IPS DF 4.7 (cell line): ENCODE results near the gene FOS.
"Not testable (repeated sequence)": the region's sequence is repeated elsewhere in the genome, so short reads cannot be mapped to it uniquely, and the experiment has no call there.

Experiments used
- DNase-seq: peaks from one replicate; pipeline ENCODE4 v3.0.0-alpha.2; 2013; ENCODE audit warnings: low spot score; ENCODE audit errors: extremely low read depth

Gene FOS

DNA sequence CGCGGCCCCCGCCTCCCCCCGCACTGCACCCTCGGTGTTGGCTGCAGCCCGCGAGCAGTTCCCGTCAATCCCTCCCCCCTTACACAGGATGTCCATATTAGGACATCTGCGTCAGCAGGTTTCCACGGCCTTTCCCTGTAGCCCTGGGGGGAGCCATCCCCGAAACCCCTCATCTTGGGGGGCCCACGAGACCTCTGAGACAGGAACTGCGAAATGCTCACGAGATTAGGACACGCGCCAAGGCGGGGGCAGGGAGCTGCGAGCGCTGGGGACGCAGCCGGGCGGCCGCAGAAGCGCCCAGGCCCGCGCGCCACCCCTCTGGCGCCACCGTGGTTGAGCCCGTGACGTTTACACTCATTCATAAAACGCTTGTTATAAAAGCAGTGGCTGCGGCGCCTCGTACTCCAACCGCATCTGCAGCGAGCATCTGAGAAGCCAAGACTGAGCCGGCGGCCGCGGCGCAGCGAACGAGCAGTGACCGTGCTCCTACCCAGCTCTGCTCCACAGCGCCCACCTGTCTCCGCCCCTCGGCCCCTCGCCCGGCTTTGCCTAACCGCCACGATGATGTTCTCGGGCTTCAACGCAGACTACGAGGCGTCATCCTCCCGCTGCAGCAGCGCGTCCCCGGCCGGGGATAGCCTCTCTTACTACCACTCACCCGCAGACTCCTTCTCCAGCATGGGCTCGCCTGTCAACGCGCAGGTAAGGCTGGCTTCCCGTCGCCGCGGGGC lies at the start of gene FOS:
Gene FOS (plus strand): TSS at position 407 of the 731 bp plus-strand sequence. CDS start 155 bp downstream, at position 562.
- no peak for DNase-seq

DNA sequence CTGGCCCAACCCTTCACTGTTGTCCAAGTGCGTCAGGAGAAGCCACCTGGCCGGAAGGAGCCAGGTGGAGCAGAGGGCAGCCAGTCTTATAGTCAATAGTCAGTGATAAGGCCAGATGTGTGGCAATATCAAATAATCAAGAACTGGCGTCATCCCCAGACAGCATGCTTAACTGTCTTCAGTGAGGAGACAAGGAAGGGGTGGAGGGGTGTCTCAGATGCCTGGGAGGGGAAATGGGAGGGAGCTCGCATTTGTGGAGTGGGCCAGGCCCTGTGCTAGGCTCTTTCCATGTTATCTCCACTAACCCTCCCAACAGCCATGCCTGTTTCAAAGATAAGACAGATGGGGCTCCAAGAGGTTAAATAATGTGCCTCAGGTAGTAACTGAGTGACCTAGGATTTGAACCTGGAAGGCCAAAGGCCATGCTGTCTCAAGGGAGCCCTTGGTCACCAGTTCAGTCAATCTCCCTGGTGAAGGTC lies 48.9 kb upstream of the FOS start:
- no peak for DNase-seq

- DNase-seq: no peak
Measured at GRCh38 chr14:75230140-75230792, 48.4 kb upstream of the FOS start.

GRCh38 chr14:75231320-75231719 lies 47.3 kb upstream of the FOS start:
- DNase-seq: no peak

DNA sequence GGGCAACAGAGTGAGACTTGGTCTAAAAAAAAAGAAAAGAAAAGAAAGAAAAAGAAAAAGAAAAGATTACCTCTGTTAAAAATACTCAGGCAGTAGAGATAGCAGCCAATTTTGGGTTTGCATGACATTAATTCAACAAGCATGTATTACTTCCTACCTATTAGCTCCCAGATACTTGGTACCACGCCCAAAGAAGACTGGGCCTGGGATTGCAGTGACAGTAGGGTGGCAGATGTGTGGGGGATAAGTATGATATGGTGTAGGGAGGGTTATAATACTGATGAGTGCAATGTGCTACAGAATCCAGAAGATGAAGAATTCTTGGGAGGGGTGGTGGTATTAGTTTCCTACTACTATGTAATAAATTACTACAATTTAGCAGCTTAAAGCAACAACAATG lies 46.4 kb upstream of the FOS start:
- DNase-seq: no peak

DNA sequence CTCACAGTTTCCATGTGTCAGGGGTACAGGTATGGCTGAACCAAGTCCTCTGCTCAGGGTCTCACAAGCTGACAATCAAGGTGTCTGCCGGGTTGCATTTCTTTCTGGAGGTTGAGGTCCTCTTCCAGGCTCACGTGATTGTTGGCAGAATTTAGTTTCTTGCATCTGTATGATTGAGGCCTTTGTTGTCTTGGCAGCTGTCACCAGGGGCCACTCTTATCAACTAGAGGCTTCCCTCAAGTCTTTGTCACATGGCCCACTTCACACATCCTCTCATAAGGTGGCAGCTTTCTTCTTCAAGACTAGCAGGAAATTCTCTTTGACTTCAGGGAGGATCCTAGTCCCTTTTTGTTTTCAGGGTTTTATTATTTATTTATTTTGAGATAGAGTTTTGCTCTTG lies 46.0 kb upstream of the FOS start:
- no peak for DNase-seq

DNA sequence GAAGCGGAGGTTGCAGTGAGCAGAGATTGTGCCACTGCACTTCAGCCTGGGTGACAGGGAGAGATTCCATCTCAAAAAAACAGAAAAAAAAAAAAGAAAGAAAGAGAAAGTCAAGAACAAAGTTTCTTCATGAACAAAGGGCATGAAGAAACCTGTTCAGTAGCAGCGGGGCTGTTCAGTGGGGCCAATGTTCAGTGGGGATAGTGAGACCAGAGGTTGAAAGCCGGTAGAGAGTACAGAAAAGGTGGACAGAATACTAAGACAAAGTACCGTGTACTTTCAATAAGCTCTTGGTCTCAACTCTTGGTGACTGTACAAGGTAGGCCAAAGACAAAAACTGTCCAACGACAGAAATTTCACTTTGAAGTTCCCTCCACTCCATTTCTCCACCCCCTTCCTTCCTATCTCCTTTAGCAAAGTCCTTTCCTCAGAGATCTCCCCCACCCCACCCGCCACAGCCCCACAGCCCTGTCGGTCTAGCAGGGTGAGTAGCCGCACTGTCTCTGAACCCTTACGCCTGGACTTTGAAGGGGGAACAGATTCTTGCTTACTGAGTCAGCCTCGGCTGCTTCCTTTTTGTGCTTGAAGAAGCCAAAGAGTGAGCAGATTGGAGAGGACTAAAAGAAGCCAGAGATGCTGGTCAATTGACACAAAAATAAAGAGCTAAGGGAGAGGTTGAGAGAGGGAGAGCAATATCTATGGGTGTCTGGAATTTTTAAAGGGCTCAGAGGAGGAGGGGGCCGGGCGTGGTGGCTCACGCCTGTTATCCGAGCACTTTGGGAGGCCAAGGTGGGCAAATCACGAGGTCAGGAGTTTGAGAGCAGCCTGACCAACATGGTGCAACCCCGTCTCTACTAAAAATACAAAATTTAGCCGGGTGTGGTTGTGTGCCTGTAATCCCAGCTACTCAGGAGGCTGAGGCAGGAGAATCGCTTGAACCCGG lies 44.2 kb upstream of the FOS start:
- no peak for DNase-seq

GRCh38 chr14:75235198-75235597 lies 43.4 kb upstream of the FOS start:
- not testable (repeated sequence) for DNase-seq

GRCh38 chr14:75236467-75236866 lies 42.2 kb upstream of the FOS start:
- no peak for DNase-seq

GRCh38 chr14:75236901-75237419 lies 41.7 kb upstream of the FOS start:
- no peak for DNase-seq

DNA sequence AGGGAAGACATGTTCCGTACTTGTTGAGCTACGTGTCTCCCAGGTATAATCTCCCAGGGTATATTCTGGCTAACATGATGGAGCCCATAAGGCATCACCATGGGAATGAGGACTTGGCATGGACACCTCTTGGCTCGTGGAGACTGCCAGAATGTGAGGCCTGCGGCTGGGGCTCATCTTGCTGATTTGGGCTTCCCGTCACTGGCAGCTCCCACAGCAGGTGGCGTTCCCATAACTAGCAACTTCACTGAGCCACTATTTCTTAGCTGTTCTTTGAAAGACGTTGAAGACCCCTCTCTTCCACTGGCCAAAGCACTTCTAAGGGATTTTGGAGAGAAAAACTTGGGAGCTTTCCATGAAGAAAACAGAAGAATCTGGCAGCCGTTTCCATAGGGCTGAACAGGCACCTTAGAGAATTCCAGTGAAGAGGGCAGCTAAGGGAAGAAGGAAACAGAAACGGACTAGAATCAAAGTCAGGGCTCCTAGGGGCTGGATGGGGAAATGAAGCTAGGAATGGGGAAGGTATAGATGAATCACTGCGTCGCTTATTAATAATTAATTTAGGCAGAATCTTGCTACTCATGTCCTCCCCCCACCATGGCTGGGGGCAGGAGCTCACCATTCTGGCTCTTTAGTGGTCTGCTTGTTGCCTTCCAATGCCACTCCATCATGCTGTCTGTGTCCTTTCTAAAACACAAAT lies 39.7 kb upstream of the FOS start:
- no peak for DNase-seq

DNA sequence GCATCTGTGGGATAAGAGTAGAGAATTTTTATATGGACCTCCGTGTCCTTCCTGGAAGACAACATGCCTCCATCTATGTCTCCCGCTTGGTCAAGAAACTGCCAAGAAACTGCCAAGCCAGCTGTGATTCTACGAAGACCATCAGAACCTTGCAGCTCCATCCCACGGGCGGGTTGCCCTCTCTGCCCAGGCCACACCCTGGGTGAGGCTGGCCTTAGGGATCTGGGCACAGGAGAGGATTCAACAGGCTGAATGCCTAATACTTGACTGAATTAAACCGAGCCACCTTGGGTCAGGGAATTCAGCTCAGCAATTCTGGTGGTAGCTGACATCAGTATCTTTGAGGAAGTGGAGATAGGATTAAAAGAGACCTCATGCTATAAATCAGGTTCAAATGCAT lies 37.8 kb upstream of the FOS start:
- DNase-seq: no peak

DNA sequence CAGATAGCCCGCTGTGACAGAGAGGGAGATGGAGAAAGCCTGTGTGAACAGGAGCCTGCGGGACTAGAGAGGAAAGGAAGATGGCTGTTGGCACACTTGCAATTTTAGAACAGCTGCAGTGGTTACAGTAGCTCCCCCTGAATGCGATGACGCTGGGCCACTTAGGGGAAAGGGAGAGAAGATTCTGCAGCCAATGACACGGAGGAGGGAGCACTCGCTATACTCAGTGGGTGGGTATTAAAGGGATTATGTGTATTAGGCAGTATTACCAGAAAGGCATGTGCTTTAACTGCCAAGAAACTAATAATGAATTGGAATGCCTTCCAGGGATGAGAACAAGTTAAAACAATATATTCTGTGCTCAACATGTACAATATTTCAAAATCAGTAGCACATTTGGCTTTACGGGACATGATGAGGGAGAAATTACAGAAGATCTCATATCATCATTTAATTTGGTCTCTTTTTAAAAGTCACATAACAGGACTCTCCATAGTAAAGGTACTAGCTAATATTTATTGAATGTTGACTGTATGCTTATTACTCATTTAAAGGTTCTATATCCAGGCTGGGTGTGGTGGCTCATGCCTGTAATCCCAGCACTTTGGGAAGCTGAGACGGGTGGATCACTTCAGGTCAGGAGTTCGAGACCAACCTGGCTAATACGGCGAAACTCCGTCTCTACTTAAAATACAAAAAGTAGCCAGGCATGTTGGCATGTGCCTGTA lies 35.9 kb upstream of the FOS start:
- DNase-seq: no peak

- no peak for DNase-seq
Measured at GRCh38 chr14:75244121-75244520, 34.5 kb upstream of the FOS start.

DNA sequence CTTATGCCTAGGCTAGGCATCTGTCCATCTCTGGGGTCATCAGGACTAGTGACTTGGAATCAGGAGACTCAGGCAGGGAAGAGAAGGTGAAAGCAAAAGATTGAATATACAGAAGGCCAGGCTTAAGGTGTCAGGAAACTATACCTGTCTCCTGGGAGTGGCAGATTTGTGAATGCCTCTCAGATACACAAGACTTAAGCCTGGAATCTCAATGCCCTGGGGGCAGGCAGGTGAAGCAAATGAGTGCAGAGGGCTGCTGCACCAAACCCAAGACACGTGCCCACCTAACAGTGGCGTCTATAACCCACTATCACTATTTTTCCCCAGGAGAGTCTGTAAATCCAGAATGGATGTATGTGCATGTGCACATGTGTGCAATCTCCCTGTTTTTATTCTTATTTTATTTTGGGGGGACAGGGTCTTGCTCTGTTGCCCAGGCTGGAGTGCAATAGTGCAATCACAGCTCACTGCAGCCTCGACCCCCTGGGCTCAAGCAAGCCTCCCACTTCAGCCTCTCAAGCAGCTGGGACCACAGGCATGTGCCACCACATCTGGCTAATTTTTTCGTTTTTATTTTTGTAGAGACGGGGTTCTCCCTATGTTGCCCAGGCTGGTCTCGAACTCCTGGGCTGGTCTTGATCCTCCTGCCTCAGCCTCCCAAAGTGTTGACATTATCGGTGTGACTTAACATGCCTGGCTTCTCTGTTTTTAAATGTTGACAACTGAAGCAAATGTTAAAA lies 31.9 kb upstream of the FOS start:
- DNase-seq: no peak

- no peak for DNase-seq
Measured at GRCh38 chr14:75247286-75247922, 31.2 kb upstream of the FOS start.

- no peak for DNase-seq
Measured at GRCh38 chr14:75247939-75248338, 30.7 kb upstream of the FOS start.

- no peak for DNase-seq
Measured at GRCh38 chr14:75249251-75249957, 29.2 kb upstream of the FOS start.

DNA sequence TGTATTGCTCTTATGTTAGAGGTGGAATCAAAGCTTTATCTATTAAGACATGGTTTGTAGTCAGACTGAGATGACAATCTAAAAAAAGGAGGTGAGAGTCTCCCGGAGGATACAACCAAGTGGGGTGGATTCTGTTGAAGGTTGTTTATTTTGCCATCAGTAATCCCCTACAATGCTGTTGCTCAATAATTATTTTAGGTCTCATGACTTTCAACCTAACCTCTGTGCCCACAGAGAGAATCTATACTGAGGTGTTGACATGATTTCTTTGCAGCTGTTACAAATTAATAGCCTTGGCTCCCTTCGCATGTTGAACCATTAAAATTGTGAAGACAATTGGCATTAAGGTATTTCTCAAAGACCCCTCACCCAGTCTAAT lies 28.7 kb upstream of the FOS start:
- DNase-seq: no peak
